ENCODE data around the gene GEMIN7.

DNA sequence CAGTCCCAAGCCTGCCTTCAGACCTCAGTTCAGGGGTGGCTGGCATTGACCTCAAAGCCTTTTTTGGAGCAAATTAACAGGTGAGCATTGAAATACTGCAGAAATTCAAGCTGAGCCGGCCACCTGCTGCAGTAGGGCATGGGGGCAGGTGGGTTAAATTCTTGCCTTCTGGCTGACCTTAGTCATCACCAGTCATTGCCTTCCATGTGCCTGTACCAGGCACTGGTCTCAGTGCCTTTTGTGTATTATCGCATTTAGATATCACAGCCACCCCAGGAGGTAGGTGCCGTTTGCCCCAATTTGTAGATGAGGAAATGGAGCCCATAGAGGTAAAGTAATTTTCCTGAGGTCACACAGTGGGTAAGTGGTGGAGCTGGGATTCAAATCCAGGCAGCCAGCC, 21.1 kb downstream of the GEMIN7 start:
- TF ChIP-seq, protein P1, sequence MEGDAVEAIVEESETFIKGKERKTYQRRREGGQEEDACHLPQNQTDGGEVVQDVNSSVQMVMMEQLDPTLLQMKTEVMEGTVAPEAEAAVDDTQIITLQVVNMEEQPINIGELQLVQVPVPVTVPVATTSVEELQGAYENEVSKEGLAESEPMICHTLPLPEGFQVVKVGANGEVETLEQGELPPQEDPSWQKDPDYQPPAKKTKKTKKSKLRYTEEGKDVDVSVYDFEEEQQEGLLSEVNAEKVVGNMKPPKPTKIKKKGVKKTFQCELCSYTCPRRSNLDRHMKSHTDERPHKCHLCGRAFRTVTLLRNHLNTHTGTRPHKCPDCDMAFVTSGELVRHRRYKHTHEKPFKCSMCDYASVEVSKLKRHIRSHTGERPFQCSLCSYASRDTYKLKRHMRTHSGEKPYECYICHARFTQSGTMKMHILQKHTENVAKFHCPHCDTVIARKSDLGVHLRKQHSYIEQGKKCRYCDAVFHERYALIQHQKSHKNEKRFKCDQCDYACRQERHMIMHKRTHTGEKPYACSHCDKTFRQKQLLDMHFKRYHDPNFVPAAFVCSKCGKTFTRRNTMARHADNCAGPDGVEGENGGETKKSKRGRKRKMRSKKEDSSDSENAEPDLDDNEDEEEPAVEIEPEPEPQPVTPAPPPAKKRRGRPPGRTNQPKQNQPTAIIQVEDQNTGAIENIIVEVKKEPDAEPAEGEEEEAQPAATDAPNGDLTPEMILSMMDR (IDR thresholded peaks at IDR 0.05): no peak
- TF ChIP-seq POLR2A (IDR thresholded peaks at IDR 0.05) (no peak), EP300 (IDR thresholded peaks at IDR 0.05) (no peak)
